Calu3 (cell line): ENCODE data around the gene CR2. TPM values are rescaled to one million over a fixed set of nuclear protein-coding genes. Genes with fewer than 3 reads are reported as not detected.

ENCODE experiments used
- BruUV-seq: library from RNA; stranded (reverse); fragments of 400-500 nt; replicated peaks from 2 replicates; lab custom pipeline; 2021; lab: Mats Ljungman, UMichigan
- CTCF ChIA-PET: fragments of 300-600 bp; sonication (Branson Sonifier 250); formaldehyde crosslinking; loops from one replicate; lab custom pipeline; 2022; ENCODE audit warnings: antibody characterized with exemption; lab: Charles Lee
- DNase-seq: peaks from one replicate; pipeline ENCODE4 v3.0.0; 2022
- H3K27ac Mint-ChIP-seq: one replicate; pipeline ENCODE4 v1.8.0; 2022; ENCODE audit warnings: mixed read lengths; ENCODE audit not compliant: unreplicated experiment
- H3K27me3 Mint-ChIP-seq: one replicate; pipeline ENCODE4 v1.8.0; 2022; ENCODE audit warnings: mixed read lengths; ENCODE audit not compliant: unreplicated experiment
- H3K36me3 Mint-ChIP-seq: one replicate; pipeline ENCODE4 v1.8.0; 2022; ENCODE audit warnings: mild to moderate bottlenecking, moderate library complexity, mixed read lengths; ENCODE audit not compliant: insufficient read depth, unreplicated experiment
- H3K4me1 Mint-ChIP-seq: one replicate; pipeline ENCODE4 v1.8.0; 2022; ENCODE audit warnings: mild to moderate bottlenecking, low read depth, mixed read lengths; ENCODE audit not compliant: unreplicated experiment
- H3K4me3 Mint-ChIP-seq: one replicate; pipeline ENCODE4 v1.8.0; 2022; ENCODE audit warnings: mild to moderate bottlenecking, low read depth, moderate library complexity, mixed read lengths; ENCODE audit not compliant: unreplicated experiment
- H3K9me3 Mint-ChIP-seq: one replicate; pipeline ENCODE4 v1.8.0; 2022; ENCODE audit warnings: low read depth, mixed read lengths; ENCODE audit not compliant: unreplicated experiment
- intact Hi-C: fragments of 100-400 bp; cut with micrococcal nuclease; formaldehyde crosslinking; loops from one replicate; pipeline ENCODE4 v1.10.0; 2022; ENCODE audit not compliant: unreplicated experiment
- total RNA-seq: library from RNA; stranded (reverse); gene quantifications from 2 replicates; pipeline ENCODE4 v1.2.3, GENCODE V29; 2022
- TF ChIP-seq, protein P1 (sequence below): fragments of 200-600 bp; IDR thresholded peaks from one replicate; pipeline ENCODE4 v1.8.0; 2022; ENCODE audit warnings: antibody characterized with exemption; ENCODE audit not compliant: unreplicated experiment

The CR2 gene
- total RNA-seq, 1 experiment from 2014 or later, result 0.83 TPM

DNA sequence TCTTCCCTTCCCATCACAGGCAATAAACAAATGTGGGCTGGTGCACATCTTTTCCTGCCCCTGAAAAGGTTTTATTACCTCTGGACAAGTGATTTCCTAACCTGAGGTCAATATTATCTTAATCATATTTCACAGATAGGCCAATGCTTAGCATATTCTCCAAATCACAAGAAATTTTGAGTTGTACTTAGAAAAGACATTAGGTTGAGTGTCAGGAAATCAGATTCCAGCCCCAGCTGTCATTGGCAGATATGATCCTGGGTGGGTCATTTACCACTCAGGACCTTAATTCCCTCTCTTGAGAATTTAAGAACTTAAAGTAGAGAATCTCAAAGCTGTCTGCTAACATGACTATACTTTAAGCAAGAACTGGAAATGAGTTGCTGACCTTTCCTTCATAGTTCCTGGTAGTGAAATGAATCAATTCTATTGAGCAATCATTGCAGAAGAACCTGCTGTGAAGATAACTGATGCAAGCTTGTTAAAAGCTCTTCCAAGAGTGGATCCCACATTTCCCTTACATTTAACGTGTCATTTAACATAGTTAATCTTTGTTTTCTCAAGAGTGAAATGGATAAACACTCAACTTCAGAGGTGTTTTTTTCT, 46.4 kb upstream of the CR2 start:
- CTCF ChIA-PET, result interaction anchor here (0.7 kb wide), 2 partner anchors 9 to 16 kb away, joined by 3 read pairs; no protein-coding TSS in a partner anchor
- TF ChIP-seq, protein P1, sequence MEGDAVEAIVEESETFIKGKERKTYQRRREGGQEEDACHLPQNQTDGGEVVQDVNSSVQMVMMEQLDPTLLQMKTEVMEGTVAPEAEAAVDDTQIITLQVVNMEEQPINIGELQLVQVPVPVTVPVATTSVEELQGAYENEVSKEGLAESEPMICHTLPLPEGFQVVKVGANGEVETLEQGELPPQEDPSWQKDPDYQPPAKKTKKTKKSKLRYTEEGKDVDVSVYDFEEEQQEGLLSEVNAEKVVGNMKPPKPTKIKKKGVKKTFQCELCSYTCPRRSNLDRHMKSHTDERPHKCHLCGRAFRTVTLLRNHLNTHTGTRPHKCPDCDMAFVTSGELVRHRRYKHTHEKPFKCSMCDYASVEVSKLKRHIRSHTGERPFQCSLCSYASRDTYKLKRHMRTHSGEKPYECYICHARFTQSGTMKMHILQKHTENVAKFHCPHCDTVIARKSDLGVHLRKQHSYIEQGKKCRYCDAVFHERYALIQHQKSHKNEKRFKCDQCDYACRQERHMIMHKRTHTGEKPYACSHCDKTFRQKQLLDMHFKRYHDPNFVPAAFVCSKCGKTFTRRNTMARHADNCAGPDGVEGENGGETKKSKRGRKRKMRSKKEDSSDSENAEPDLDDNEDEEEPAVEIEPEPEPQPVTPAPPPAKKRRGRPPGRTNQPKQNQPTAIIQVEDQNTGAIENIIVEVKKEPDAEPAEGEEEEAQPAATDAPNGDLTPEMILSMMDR, result no peak
- BruUV-seq, result no TSS peak
- Mint-ChIP-seq H3K4me1 (peaks cover 11% of the 10 kb centered on the region), H3K27ac (no peak overlapping the region), H3K9me3 (no peaks in the 10 kb centered on the region), H3K36me3 (no peaks in the 10 kb centered on the region), H3K4me3 (no peak overlapping the region), H3K27me3 (no peaks in the 10 kb centered on the region)
- intact Hi-C loops, result loop anchor here (5.0 kb wide), 2 partner anchors 90 to 165 kb away; partner anchors contain the start of gene CR1
- no peak for DNase-seq

DNA sequence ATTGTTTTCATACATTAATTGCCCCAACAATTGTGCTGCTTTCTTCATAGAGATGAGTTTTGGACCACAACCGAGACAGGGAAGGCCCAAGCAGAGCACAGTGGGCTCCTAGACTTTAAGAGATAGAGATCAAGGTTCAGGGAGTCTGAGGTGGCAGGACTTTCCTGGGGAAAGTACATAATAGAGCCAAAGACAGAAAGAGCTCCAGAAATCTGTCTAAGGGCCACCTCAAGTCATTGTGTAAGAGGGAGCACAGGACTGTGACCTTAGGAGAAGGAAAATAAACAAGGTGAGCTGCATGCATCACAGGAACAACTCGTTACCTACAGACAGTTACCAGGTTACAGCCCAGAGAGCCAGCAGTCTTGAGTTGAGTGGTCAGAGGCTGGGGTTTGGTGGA, 41.3 kb upstream of the CR2 start:
- CTCF ChIA-PET, result no interaction called here
- BruUV-seq, result no TSS peak
- Mint-ChIP-seq H3K27me3 (peaks cover under 1% of the 10 kb centered on the region), H3K27ac (no peak overlapping the region), H3K4me1 (no peaks in the 10 kb centered on the region), H3K36me3 (no peaks in the 10 kb centered on the region), H3K9me3 (no peaks in the 10 kb centered on the region), H3K4me3 (no peak overlapping the region)
- intact Hi-C loops, result no loop called here
- no peak for DNase-seq
- TF ChIP-seq, protein P1, result no peak

DNA sequence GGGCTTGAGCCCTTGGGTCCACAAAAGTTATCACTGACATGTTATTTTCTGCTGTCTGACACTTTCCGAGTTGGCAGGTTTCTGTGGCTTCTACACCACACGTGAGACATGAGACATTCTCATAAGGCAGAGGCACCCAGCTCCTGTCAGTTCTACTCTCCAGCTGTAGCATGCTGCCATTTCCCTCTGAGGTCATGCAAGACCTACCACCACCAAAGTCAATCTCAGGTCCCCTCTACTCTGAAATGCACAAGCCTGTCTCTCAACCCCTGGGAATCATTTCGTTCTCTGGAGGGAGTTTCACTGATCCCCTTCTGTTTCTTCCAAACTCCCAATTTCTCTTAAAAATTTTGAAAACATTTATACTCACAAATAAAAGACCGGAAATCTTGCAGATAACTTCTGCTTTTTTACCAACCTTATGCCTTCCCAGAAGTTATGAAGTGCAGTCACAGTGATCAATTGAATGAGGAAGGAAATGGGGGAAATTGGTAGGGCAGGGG, 39.5 kb upstream of the CR2 start:
- TF ChIP-seq, protein P1, result no peak
- no peaks in the 10 kb centered on the region for H3K9me3 Mint-ChIP-seq
- intact Hi-C loops, result no loop called here
- H3K4me3 Mint-ChIP-seq, result no peak overlapping the region
- H3K27ac Mint-ChIP-seq, result no peak overlapping the region
- no peaks in the 10 kb centered on the region for H3K36me3 Mint-ChIP-seq
- DNase-seq, result no peak
- no TSS peak for BruUV-seq
- no peaks in the 10 kb centered on the region for H3K4me1 Mint-ChIP-seq
- CTCF ChIA-PET, result no interaction called here
- peaks cover 18% of the 10 kb centered on the region for H3K27me3 Mint-ChIP-seq

DNA sequence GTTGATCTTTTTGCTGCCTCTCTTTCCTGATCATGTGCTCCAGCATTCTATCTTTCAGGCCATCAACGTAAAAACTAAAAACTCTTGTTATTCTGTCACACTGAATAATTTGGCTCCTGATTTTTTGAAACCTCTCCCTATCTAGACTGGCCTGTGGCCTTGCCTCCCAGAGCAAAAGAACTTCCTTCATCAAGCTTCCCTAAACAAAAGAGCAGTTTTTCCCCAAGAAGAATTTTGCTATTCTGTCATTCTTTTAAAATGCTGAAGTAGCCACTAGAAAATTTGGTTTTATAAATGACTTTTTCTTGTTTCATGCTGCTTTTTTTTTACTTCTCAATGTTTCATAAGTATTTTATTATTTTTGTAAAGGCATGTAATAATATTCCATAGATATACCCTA, 37.1 kb upstream of the CR2 start:
- Mint-ChIP-seq H3K27me3 (peaks cover 21% of the 10 kb centered on the region), H3K27ac (no peak overlapping the region), H3K4me1 (no peaks in the 10 kb centered on the region), H3K9me3 (no peaks in the 10 kb centered on the region), H3K4me3 (no peak overlapping the region), H3K36me3 (no peaks in the 10 kb centered on the region)
- intact Hi-C loops, result no loop called here
- TF ChIP-seq, protein P1, result no peak
- BruUV-seq, result no TSS peak
- CTCF ChIA-PET, result no interaction called here
- no peak for DNase-seq
